ENCODE data around the gene SLC10A3.

- TF ChIP-seq, protein P1, sequence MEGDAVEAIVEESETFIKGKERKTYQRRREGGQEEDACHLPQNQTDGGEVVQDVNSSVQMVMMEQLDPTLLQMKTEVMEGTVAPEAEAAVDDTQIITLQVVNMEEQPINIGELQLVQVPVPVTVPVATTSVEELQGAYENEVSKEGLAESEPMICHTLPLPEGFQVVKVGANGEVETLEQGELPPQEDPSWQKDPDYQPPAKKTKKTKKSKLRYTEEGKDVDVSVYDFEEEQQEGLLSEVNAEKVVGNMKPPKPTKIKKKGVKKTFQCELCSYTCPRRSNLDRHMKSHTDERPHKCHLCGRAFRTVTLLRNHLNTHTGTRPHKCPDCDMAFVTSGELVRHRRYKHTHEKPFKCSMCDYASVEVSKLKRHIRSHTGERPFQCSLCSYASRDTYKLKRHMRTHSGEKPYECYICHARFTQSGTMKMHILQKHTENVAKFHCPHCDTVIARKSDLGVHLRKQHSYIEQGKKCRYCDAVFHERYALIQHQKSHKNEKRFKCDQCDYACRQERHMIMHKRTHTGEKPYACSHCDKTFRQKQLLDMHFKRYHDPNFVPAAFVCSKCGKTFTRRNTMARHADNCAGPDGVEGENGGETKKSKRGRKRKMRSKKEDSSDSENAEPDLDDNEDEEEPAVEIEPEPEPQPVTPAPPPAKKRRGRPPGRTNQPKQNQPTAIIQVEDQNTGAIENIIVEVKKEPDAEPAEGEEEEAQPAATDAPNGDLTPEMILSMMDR (IDR thresholded peaks at IDR 0.05 in 2 of 3, conservative IDR thresholded peaks at IDR 0.05 in 1 of 3; ENCODE audit: control insufficient read depth in 2 of 3, extremely low read depth in 1 of 3, insufficient read depth in 1 of 3, low read depth in 3 of 3, low read length in 3 of 3), result no peak
- no peak for TF ChIP-seq BACH1 (IDR thresholded peaks at IDR 0.05; ENCODE audit: borderline replicate concordance)
- no peak for TF ChIP-seq NR2C2 (IDR thresholded peaks at IDR 0.05; ENCODE audit: borderline replicate concordance, control insufficient read depth, insufficient read length, low read depth)
- no peak for TF ChIP-seq ATF7 (IDR thresholded peaks at IDR 0.05; ENCODE audit: low read depth)
- TF ChIP-seq GABPA (IDR thresholded peaks at IDR 0.05; ENCODE audit: low read depth), result no peak
- TF ChIP-seq EZH2 (IDR thresholded peaks at IDR 0.05; ENCODE audit: borderline replicate concordance, control insufficient read depth, low read depth, low read length), result no peak
- TF ChIP-seq CHD2 (IDR thresholded peaks at IDR 0.05; ENCODE audit: borderline replicate concordance, low read depth, low read length), result no peak
- no peak for TF ChIP-seq FOS (IDR thresholded peaks at IDR 0.05; ENCODE audit: borderline replicate concordance, extremely low read depth, insufficient read length)
Observed at GRCh38 chrX:154448484-154448883, 41.9 kb downstream of the SLC10A3 start.

All from GM12878 (cell line).